ENCODE measurements around the gene SETD2.
"Not testable (repeated sequence)": the region's sequence is repeated elsewhere in the genome, so short reads cannot be mapped to it uniquely, and the experiment has no call there.

GRCh38 chr3:47031041-47031440 lies 132.9 kb downstream of the SETD2 start:
- TF ChIP-seq CTCF (conservative IDR thresholded peaks at IDR 0.05); EZH2 (IDR thresholded peaks at IDR 0.05; ENCODE audit: low read depth): not testable (repeated sequence)

Measured in PC-9 (cell line).